ENCODE measurements around the gene BMPR1A.
"Not testable (repeated sequence)": the region's sequence is repeated elsewhere in the genome, so short reads cannot be mapped to it uniquely, and the experiment has no call there.

BMPR1A gene

GRCh38 chr10:86849181-86849894, 92.9 kb downstream of the BMPR1A start:
- DNase-seq (ENCODE audit: low read depth in 2 of 2), result no peak

DNA sequence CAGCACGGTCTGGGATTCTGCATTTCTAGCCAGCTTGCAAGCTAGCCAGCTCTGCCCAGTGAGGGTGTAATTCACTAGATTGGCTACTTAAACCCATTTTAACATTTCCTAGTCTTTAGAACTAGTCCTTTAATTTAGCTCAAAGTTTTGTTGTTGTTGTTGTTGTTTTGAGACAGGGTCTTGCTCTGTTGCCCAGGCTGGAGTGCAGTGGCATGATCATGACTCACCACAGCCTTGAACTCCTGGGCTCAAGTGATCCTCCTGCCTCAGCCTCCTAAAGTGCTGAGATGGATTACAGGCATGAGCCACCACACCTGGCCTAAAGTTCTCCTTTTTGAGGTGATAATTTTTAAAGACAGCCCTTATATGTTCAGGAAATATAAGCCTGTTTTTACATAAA, 94.1 kb downstream of the BMPR1A start:
- DNase-seq (ENCODE audit: low read depth in 2 of 2), result no peak

GRCh38 chr10:86851328-86852207, 95.1 kb downstream of the BMPR1A start:
- no peak for DNase-seq (ENCODE audit: low read depth in 2 of 2)

DNA sequence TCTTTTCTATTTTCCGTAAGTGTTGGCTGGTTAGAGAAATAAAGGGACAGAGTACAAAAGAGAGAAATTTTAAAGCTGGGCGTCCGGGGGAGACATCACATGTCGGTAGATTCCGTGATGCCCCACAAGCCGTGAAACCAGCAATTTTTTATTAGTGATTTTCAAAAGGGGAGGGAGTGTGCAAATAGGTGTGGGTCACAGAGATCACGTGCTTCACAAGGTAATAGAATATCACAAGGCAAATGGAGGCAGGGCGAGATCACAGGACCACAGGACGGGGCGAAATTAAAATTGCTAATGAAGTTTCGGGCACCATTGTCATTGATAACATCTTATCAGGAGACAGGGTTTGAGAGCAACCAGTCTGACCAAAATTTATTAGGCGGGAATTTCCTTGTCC, 97.2 kb downstream of the BMPR1A start:
- DNase-seq (ENCODE audit: low read depth in 2 of 2), result not testable (repeated sequence)

DNA sequence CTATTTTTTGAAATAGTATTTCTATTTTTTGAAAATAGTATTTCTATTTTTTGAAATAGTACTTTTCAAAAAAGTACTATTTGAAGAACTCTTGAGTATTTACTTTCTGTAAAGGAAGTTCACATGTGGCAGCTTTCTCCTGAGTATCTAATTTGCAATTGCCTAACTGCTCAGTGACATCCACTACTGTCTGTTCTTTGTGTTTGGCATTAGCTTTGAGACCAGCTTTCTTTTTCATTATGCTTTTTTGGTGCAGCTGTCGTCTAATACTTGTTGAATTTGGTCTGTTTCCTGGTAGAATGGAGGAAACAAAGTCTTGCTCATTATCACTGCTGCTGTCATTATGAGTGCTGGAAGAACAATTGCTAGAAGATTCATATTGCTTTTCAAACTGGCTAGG, 99.1 kb downstream of the BMPR1A start:
- no peak for DNase-seq (ENCODE audit: low read depth in 2 of 2)

DNA sequence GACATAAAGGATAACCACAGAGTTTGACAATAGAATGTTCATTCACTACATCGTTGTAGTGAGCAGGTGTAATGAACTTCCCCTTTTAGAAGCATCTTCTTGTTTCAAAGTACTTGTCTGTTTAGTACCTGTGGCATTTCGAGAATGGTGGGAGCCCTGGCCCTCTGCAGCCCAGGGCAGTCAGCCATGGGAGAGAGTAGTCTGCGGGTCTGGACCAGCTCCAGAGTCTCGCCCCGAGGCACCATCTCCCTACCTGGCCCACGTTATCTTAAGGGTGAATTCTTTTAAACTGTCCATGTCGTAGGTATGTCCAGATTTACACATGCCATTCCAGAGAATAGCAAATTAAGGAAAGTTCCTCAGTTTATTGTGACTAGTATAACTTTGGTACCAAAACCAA, 99.7 kb downstream of the BMPR1A start:
- DNase-seq (ENCODE audit: low read depth in 2 of 2), result no peak

DNA sequence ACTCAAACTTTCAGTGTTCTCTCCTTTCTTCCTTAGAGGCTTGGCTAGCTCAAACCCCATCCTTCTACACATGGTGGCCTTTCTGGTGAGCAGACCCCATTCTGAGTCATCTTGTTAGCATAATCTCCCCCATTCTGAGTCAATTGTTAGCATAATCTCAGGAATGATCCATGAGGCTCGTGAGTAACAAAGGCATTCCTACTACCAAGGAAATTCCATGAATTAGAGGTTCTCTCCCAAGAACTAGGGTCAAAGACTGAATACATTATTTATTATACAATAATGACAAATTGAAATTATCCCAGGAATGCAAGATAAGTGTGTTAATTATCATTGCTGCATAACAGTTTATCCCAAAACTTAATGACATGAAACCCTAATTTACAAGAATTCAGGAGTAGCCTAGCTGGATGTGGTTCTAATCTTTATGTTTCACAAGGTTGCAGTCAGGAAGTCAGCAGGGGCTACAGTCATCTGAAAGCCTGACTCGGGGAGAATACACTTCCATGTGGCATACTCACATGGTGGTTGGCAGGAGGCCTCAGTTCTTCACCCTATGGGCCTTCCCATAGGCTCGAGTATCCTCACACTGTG, 100.8 kb downstream of the BMPR1A start:
- DNase-seq (ENCODE audit: low read depth in 2 of 2), result no peak

DNA sequence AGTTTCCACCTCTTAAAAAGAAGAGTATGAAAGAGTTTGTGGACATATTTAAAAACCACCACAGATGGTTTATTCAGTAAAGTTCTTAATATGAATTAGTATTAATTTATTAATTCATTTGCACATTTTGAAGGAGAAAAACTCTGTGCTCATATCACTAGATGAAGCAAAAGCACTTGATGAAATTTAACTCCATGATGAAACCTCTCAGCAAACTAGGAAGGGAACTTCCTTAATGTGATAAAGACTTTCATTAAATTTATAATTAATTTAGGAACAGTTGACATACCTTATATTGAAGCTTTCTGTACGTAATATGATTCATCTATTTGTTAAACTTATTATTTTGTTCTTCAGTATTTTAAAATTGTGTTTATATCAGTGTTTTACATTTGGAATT, 101.6 kb downstream of the BMPR1A start:
- no peak for DNase-seq (ENCODE audit: low read depth in 2 of 2)

DNA sequence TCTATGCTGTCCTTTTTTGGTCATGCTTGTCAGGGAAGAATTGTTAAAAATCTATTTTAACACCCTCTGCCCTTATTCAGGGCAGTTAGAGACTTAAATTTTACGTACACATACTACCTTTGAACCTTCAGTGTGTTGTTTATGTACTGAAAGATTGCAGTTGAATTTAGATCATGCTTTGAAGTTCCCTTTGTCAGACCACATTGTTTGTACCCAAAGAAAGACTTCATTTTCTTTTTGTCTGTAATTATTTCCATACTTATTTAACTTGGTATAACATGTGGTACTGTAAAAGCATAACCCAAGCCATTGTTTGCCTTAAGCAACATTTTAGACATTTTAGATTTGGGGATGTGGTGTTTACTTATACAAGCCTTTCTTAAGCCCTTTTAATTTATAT, 104.9 kb downstream of the BMPR1A start:
- DNase-seq (ENCODE audit: low read depth in 2 of 2), result no peak

DNA sequence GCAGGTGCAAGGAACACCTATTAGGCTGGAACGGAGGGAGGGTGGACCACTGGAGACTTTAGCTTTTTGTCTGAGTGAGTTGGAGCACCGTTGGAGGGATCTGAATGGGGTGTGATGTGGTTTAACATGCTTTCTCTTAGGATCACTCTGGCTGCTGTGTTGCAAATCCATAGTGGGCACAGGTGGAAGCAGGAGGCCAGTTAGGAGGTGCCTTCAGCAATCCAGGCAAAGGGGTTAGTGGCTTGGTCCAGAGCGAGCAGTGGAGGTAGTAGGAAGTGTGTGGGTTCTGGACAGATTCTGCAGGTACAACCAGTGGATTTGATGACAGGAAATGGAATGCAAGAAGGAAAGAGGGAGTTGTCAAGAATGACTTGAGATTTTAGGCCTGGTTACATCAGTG, 106.0 kb downstream of the BMPR1A start:
- DNase-seq (ENCODE audit: low read depth in 2 of 2), result no peak

GRCh38 chr10:86862786-86863483, 106.5 kb downstream of the BMPR1A start:
- no peak for DNase-seq (ENCODE audit: low read depth in 2 of 2)

GRCh38 chr10:86863484-86863842, 107.0 kb downstream of the BMPR1A start:
- DNase-seq (ENCODE audit: low read depth in 2 of 2), result no peak

DNA sequence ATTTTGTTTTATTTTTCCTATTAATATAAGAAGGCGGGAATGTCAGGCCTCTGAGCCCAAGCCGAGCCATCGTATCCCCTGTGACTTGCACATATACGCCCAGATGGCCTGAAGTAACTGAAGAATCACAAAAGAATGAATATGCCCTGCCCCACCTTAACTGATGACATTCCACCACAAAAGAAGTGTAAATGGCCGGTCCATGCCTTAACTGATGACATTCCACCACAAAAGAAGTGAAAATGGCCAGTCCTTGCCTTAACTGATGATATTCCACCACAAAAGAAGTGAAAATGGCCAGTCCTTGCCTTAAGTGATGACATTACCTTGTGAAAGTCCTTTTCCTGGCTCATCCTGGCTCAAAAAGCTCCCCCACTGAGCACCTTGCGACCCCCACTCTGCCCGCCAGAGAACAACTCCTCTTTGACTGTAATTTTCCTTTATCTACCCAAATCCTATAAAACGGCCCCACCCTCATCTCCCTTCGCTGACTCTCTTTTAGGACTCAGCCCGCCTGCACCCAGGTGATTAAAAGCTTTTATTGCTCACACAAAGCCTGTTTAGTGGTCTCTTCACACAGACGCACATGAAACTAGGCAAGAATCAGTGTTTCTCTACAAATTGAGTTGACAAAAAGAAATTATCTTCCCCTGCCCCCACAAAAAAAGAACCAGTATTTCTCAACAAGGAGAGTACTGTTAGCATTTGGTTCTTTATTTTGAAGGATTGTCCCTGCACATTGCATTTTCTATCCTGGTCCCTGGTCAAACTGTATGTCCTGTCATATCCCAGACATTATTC, 108.8 kb downstream of the BMPR1A start:
- DNase-seq (ENCODE audit: low read depth in 2 of 2), result not testable (repeated sequence)

- no peak for DNase-seq (ENCODE audit: low read depth in 2 of 2)
These were observed 110.7 kb downstream of the BMPR1A start for GRCh38 chr10:86867149-86867548.

DNA sequence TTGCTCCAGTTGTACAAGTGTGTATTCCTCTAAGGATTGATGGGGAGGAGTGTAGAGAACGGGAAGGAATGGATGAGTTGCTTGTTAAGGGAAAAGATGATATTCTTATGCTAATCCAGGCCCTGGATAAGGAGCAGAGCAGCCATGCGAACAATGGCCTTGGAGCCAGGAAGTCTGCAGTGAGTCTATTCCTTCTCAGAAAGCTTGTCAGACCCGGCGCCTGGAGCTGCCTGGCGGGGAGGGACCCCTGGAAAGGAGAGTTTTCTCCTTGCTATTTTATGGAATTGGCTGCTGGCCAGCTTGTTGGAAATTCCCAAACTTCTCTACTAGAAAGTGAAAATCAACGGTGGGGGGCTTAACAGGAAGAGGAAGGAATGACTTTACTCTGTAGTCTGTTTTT, 111.9 kb downstream of the BMPR1A start:
- DNase-seq (ENCODE audit: low read depth in 2 of 2), result no peak

DNA sequence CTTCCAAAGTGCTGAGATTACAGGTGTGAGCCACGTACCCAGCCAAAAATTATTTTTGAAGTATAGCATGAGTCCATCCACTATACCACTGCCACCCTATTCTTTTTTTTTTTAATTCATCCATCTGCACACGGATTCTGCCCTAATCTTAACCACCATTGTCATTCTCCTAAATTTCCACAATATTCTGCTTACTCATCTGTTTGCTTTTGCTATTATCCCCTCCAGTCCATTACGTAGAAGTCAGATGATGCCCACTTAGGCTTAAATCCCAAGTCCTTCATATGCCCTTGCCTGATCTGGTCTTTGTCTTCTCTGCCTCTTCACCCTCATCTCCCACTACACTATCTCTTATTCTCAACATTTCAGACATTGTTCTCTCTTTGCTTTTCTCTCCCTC, 114.3 kb downstream of the BMPR1A start:
- DNase-seq (ENCODE audit: low read depth in 2 of 2), result no peak

- no peak for DNase-seq (ENCODE audit: low read depth in 2 of 2)
These were observed 115.3 kb downstream of the BMPR1A start for GRCh38 chr10:86871563-86872183.

DNA sequence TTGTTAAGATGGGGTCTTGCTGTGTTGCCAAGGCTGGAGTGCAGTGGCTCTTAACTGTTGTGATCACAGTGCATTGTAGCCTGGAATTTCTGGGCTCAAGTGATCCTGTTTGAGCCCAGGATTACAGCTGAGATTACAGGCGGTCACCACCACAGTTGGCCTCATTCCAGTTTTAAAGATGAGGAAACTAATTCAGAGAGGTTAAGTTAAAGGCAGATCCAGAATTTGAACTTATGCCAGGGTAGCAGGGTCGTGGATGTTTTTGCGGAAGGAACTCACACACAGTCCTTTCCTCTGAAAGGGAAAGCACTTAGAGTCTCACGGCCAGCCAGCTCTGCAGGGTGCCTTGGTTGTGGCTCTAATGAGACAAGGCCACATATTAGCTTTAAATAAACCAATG, 116.3 kb downstream of the BMPR1A start:
- no peak for DNase-seq (ENCODE audit: low read depth in 2 of 2)

DNA sequence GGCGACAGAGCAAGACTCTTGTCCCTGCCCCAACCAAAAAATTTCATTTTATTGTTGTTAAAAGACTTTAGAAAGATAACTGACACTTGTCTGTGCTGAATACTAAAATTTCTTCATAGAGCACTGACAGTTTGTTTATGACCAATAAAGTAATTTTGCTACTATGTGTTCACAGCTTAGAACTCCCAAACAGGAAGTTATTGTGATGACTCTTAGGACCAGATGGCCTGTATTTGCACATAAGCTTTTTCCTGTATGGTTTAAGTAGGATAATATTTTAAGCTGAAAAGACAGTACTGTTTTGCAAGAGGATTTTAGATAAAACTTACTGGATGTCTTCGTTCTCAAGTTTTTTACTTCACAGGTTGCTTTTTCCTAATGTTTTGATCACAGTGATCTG, 120.3 kb downstream of the BMPR1A start:
- no peak for DNase-seq (ENCODE audit: low read depth in 2 of 2)

DNA sequence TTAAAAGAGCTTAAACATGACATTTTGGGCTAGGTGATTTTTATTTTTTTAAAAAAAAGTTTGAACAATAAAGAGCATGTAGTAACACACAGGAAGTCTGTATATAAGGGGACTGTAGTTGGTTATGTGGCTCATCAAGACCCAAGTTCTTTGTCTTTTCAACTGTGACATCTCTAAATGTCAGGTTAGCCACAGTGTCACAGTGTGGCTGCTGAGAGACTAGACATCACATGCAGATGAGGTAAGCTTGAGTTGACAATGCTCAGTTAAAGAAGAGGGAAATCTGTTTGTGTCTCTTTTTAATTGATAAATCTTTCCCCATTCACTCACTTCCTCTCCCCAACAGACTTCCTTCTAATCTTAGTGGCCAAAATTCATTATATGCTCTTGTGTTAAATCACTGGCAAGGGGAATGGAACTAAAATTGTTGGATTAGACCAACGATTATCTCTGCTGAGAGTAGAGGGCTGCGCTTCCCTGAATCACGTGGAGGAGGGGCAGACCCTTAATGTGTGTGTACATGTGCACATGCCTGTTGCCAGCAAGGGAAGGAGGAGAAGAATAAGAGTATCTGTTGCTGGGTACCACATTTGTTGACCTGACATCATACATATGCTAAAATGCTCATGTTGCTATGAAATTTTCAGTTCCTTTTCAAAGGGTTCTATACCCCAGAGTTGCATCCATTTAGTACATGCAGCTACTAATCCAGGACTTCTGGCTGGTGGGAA, 122.7 kb downstream of the BMPR1A start:
- DNase-seq (ENCODE audit: low read depth in 2 of 2), result no peak
